GM18502 (cell line): ENCODE measurements around the gene AIRE.
"Not testable (repeated sequence)": the region's sequence is repeated elsewhere in the genome, so short reads cannot be mapped to it uniquely, and the experiment has no call there.

Experiments
- ATAC-seq: cut with Tn5 transposase; IDR thresholded peaks from one replicate; pipeline ENCODE4 v1.9.1; 2021; ENCODE audit warnings: mild to moderate bottlenecking; ENCODE audit not compliant: unreplicated experiment, poor library complexity

The AIRE gene

GRCh38 chr21:44285138-44285992 is at the start of gene AIRE:
TSS of gene AIRE (plus strand) at chr21:44285876. CDS start at chr21:44286007, 131 bp downstream.
- ATAC-seq: no peak

- not testable (repeated sequence) for ATAC-seq
These were observed 45.3 kb upstream of the AIRE start for GRCh38 chr21:44240353-44240752.

GRCh38 chr21:44240842-44241241 is 44.8 kb upstream of the AIRE start, which contains the start of gene ICOSLG:
TSS of gene ICOSLG (minus strand) at chr21:44240943. CDS start at chr21:44240817, 126 bp downstream.
- peak; percentile 44 for ATAC-seq

- ATAC-seq: peak; percentile 39
These were observed 44.4 kb upstream of the AIRE start for GRCh38 chr21:44241281-44241680.

- peak; percentile 60 for ATAC-seq
These were observed 41.7 kb upstream of the AIRE start for GRCh38 chr21:44243980-44244379.

- ATAC-seq: not testable (repeated sequence)
These were observed 37.8 kb upstream of the AIRE start for GRCh38 chr21:44247904-44248303.

GRCh38 chr21:44249204-44250037 is 36.3 kb upstream of the AIRE start:
- not testable (repeated sequence) for ATAC-seq

GRCh38 chr21:44253832-44254710 is 31.6 kb upstream of the AIRE start:
- no peak for ATAC-seq

GRCh38 chr21:44255511-44255981 is 30.1 kb upstream of the AIRE start:
- ATAC-seq: no peak

GRCh38 chr21:44258056-44258725 is 27.5 kb upstream of the AIRE start:
- ATAC-seq: no peak

- no peak for ATAC-seq
These were observed 26.5 kb upstream of the AIRE start for GRCh38 chr21:44259082-44259705.

GRCh38 chr21:44260066-44260465 is 25.6 kb upstream of the AIRE start:
- ATAC-seq: no peak

GRCh38 chr21:44260791-44261631 is 24.7 kb upstream of the AIRE start:
- no peak for ATAC-seq

GRCh38 chr21:44261675-44262295 is 23.9 kb upstream of the AIRE start, which contains the start of gene DNMT3L:
TSS of gene DNMT3L (minus strand) at chr21:44261897. CDS start at chr21:44261259, 638 bp downstream.
- no peak for ATAC-seq

GRCh38 chr21:44262338-44263056 is 23.2 kb upstream of the AIRE start:
- ATAC-seq: no peak

- ATAC-seq: no peak
These were observed 22.4 kb upstream of the AIRE start for GRCh38 chr21:44263221-44263760.

GRCh38 chr21:44263768-44264167 is 21.9 kb upstream of the AIRE start:
- ATAC-seq: no peak
